AG09309 (cell line): ENCODE measurements around the gene SHISA5.
"Not testable (repeated sequence)": the region's sequence is repeated elsewhere in the genome, so short reads cannot be mapped to it uniquely, and the experiment has no call there.

Experiments used
- DNase-seq: peaks from one replicate; pipeline ENCODE4 v3.0.0-alpha.2; 2010; ENCODE audit warnings: low read depth
- H3K4me3 ChIP-seq: 2 replicates; pipeline ENCODE4 v1.5.1; 2011; ENCODE audit warnings: mild to moderate bottlenecking, low read depth, low read length, moderate library complexity; ENCODE audit not compliant: control insufficient read depth
- CTCF ChIP-seq: IDR thresholded peaks from 2 replicates; pipeline ENCODE4 v1.5.1; 2011; ENCODE audit warnings: mild to moderate bottlenecking, low read depth, low read length, inconsistent platforms; ENCODE audit not compliant: insufficient read depth, control insufficient read depth; ENCODE audit errors: missing control alignments

SHISA5 gene

GRCh38 chr3:48467110-48467454 is 36.9 kb downstream of the SHISA5 start:
- peak overlapping the region; percentile 46; the same call in 1 of the 2 replicates for H3K4me3 ChIP-seq
- TF ChIP-seq CTCF, result no peak

GRCh38 chr3:48466386-48467109 is 37.4 kb downstream of the SHISA5 start:
- TF ChIP-seq CTCF, result no peak
- peak overlapping the region; percentile 46 for H3K4me3 ChIP-seq
- no peak for DNase-seq

More at GRCh38 chr3:48467110-48467454, 36.9 kb downstream of the SHISA5 start:
- DNase-seq, result no peak

GRCh38 chr3:48465531-48466378 is 38.2 kb downstream of the SHISA5 start:
- peak; percentile 76 for TF ChIP-seq CTCF
- peak; percentile 100 for DNase-seq
- H3K4me3 ChIP-seq, result peak overlapping the region; percentile 46

GRCh38 chr3:48465237-48465530 is 38.8 kb downstream of the SHISA5 start:
- H3K4me3 ChIP-seq, result no peak overlapping the region
- DNase-seq, result no peak
- TF ChIP-seq CTCF, result no peak

- no peak for TF ChIP-seq CTCF
- DNase-seq, result no peak
- H3K4me3 ChIP-seq, result no peak overlapping the region
These were observed 39.2 kb downstream of the SHISA5 start for GRCh38 chr3:48464713-48465221.

GRCh38 chr3:48463703-48464102 is 40.3 kb downstream of the SHISA5 start:
- no peak for DNase-seq
- no peak overlapping the region for H3K4me3 ChIP-seq
- TF ChIP-seq CTCF, result no peak

GRCh38 chr3:48461767-48462166 is 42.2 kb downstream of the SHISA5 start:
- not testable (repeated sequence) for H3K4me3 ChIP-seq, DNase-seq
